Measurements from ENCODE around the gene PARD3B. TPM values are rescaled to one million over a fixed set of nuclear protein-coding genes. Genes with fewer than 3 reads are reported as not detected.
A peak's percentile ranks its signal among the peaks of the same experiment; 100 is the strongest.

Gene PARD3B
- total RNA-seq, 2 donors from 2014 or later: 15.0 to 17.8 TPM

GRCh38 chr2:204986641-204987040 lies 441.4 kb downstream of the PARD3B start:
- no peaks in the 10 kb centered on the region for H3K9me3 ChIP-seq
- DNase-seq: no peak
- no peaks in the 10 kb centered on the region for H3K27me3 ChIP-seq
- no peaks in the 10 kb centered on the region for H3K4me1 ChIP-seq
- H3K4me3 ChIP-seq: no peak overlapping the region
- no peak for ATAC-seq
- H3K36me3 ChIP-seq (replicated peaks in 1 of 2; ENCODE audit: insufficient read depth in 1 of 2, low read depth in 2 of 2): no peaks in the 10 kb centered on the region
- TF ChIP-seq CTCF (IDR thresholded peaks at IDR 0.05): no peak
- TF ChIP-seq POLR2A (IDR thresholded peaks at IDR 0.05): no peak
- H3K27ac ChIP-seq: no peak overlapping the region
- intact Hi-C loops (cut with DNase I): no loop called here
- WGBS, 2 donors: 76 to 89% methylated on average over 5 of the region's 5 CpGs

GRCh38 chr2:204988836-204989235 lies 443.6 kb downstream of the PARD3B start:
- Histone ChIP-seq H3K4me1 (no peaks in the 10 kb centered on the region), H3K36me3 (replicated peaks in 1 of 2; ENCODE audit: insufficient read depth in 1 of 2, low read depth in 2 of 2) (no peaks in the 10 kb centered on the region), H3K27me3 (no peaks in the 10 kb centered on the region), H3K4me3 (no peak overlapping the region), H3K27ac (no peak overlapping the region), H3K9me3 (no peaks in the 10 kb centered on the region)
- ATAC-seq (no peak), DNase-seq (no peak)
- 73 to 81% methylated on average over 3 of the region's 3 CpGs for WGBS, 2 donors
- TF ChIP-seq CTCF (IDR thresholded peaks at IDR 0.05) (no peak), POLR2A (IDR thresholded peaks at IDR 0.05) (no peak)
- intact Hi-C loops (cut with DNase I): no loop called here

GRCh38 chr2:204989877-204990276 lies 444.6 kb downstream of the PARD3B start:
- no peak for ATAC-seq
- no peaks in the 10 kb centered on the region for H3K36me3 ChIP-seq (replicated peaks in 1 of 2; ENCODE audit: insufficient read depth in 1 of 2, low read depth in 2 of 2)
- H3K4me1 ChIP-seq: no peaks in the 10 kb centered on the region
- intact Hi-C loops (cut with DNase I): no loop called here
- no peaks in the 10 kb centered on the region for H3K9me3 ChIP-seq
- no peak overlapping the region for H3K27ac ChIP-seq
- 90 to 100% methylated on average over 1 of the region's 1 CpG for WGBS, 2 donors
- DNase-seq: no peak
- TF ChIP-seq CTCF (IDR thresholded peaks at IDR 0.05) (no peak), POLR2A (IDR thresholded peaks at IDR 0.05) (no peak)
- no peaks in the 10 kb centered on the region for H3K27me3 ChIP-seq
- no peak overlapping the region for H3K4me3 ChIP-seq

GRCh38 chr2:205001300-205001966 lies 456.2 kb downstream of the PARD3B start:
- ATAC-seq: no peak
- H3K27me3 ChIP-seq: no peaks in the 10 kb centered on the region
- H3K4me1 ChIP-seq: no peaks in the 10 kb centered on the region
- TF ChIP-seq POLR2A (IDR thresholded peaks at IDR 0.05): no peak
- no peak for TF ChIP-seq CTCF (IDR thresholded peaks at IDR 0.05)
- no peak overlapping the region for H3K27ac ChIP-seq
- intact Hi-C loops (cut with DNase I): no loop called here
- WGBS, 2 donors: 93 to 96% methylated on average over 8 of the region's 8 CpGs
- H3K9me3 ChIP-seq: no peaks in the 10 kb centered on the region
- H3K36me3 ChIP-seq (replicated peaks in 1 of 2; ENCODE audit: insufficient read depth in 1 of 2, low read depth in 2 of 2): no peaks in the 10 kb centered on the region
- H3K4me3 ChIP-seq: no peak overlapping the region
- peak in 1 of 4 donors; percentile 13 for DNase-seq

GRCh38 chr2:205002390-205002789 lies 457.1 kb downstream of the PARD3B start:
- DNase-seq (no peak), ATAC-seq (no peak)
- no peak overlapping the region for H3K4me3 ChIP-seq
- 89 to 97% methylated on average over 3 of the region's 3 CpGs for WGBS, 2 donors
- H3K36me3 ChIP-seq (replicated peaks in 1 of 2; ENCODE audit: insufficient read depth in 1 of 2, low read depth in 2 of 2): no peaks in the 10 kb centered on the region
- peaks cover 0 to 5% (median 0%) of the 10 kb centered on the region in 3 donors for H3K9me3 ChIP-seq
- H3K4me1 ChIP-seq: no peaks in the 10 kb centered on the region
- no peaks in the 10 kb centered on the region for H3K27me3 ChIP-seq
- intact Hi-C loops (cut with DNase I): no loop called here
- TF ChIP-seq CTCF (IDR thresholded peaks at IDR 0.05): no peak
- H3K27ac ChIP-seq: no peak overlapping the region
